ENCODE data around the gene PKDCC.
"Not testable (repeated sequence)": the region's sequence is repeated elsewhere in the genome, so short reads cannot be mapped to it uniquely, and the experiment has no call there.

Gene PKDCC

DNA sequence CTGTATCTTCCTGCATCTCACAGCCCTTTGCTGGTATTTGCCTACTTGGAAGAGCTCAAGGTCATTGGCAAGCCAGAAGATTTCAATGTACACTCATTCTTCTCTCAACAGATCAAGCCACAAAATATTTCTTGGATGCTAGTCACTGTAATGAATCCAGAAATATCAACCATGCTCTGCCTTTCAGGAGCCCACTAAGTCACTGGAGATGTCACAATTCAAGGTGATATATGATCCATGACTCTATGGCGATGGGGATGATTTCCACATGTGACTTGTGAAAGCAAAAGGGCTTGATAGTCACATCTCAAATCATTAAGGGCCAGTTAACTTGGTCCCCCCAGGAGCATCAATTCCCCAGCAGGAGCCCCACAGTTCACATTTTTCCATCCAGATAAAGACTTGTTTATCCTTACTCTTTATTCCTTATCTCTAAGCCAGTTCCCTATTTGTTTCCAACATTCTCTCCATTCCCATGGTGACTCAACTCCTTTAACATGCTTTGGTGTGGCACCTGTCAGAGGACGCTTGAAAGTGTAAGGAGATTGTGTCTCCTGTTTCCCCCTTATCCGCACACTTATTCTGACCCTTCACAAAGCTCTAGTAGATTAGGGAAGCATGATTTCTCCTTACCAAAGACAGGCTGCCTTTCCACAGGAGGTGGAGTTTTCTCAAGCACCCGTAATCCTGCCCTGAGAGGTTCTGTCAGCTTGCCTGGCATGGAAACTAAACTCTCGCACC is 15.8 kb downstream of the PKDCC start:
- no peak for DNase-seq

DNA sequence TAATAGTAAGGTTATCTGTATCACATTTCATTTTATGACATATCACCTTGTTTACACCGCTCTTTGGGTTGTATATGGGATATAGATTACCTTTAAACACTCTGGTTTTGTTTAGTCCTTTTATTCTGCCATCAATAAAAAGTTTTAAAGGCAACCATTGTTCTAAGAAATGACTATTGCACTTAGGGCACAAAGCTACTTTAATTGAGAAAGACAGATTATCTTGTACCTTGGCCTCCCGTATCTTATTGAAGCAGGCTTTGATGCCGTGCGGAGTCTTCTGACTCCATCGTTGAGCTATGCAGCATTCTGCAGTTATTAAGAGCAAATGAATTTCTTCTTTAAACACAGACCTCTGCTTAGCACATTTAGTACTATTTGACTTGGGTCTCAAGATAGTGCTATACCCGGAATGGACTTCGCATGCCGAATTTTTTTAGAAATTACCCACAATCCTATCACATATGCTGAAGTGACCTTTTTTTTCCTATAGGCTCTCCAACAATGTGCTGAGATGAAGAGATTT is 16.7 kb downstream of the PKDCC start:
- DNase-seq: no peak

- not testable (repeated sequence) for DNase-seq
Measured at GRCh38 chr2:42065753-42066152, 17.9 kb downstream of the PKDCC start.

DNA sequence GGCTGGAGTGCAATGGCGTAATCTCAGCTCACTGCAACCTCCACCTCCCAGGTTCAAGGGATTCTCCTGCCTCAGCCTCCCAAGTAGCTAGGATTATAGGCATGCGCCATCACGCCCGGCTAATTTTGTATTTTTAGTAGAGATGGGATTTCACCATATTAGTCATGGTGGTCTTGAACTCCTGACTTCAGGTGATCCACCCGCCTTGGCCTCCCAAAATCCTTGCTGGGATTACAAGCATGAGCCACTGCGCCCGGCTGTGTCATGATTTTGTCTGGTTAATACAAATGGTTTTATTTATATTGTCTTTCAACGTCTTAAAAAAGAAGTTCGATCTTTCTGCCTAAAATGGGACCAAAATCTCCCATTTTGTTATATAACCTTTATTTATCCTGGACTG is 19.2 kb downstream of the PKDCC start:
- not testable (repeated sequence) for DNase-seq

DNA sequence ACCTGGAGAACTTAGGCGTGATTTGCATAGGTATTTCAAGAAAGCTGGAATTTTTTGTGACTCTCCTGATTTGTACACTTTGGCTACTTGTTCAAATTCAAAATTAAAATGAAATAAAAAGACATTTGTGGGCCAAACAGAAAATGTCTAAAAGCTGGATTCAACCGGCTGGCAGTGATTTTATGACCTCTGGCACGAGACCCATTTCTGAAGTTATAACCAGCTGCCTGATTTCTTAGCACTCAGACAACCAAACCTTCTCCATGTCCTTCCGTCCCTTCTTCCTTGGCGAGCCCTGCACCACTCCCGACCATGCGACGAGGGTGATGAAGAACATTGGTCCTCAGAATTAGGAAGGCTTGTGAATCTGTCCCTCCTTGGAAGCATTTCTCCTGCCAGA is 19.7 kb downstream of the PKDCC start:
- DNase-seq: no peak

DNA sequence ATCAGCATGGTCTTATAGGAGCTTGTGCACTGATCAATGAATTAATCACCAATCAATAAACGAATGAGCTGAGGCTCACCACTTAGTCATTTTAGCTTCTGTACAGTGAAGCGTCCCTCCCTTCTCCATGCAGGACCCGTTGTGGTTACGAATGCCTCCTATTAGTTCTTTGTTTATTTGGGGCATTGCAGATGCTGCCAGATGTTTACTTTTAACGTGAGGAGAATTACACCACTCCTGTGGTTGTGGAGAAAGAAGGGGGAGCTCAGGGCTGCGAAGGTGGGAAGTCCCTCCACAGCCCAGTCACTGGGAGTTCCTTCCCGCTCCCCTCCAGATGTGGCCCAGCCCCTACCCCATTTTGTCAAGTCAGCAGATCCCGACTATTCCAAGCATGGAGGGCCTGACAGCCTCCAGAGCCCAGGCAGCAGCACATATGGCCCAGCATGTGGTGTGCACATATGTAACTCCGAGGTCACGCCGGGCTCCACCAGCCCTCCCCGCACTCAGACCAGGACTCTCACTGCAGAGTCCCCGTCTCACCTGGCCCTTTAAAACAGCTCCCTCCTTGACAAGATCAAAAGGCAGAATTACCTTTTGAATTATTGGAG is 20.9 kb downstream of the PKDCC start:
- no peak for DNase-seq

GRCh38 chr2:42069568-42069967 is 21.7 kb downstream of the PKDCC start:
- DNase-seq: no peak

- DNase-seq: no peak
Measured at GRCh38 chr2:42071791-42072190, 24.0 kb downstream of the PKDCC start.

GRCh38 chr2:42072349-42073118 is 24.7 kb downstream of the PKDCC start:
- DNase-seq: no peak

- no peak for DNase-seq
Measured at GRCh38 chr2:42073739-42074503, 26.1 kb downstream of the PKDCC start.

- no peak for DNase-seq
Measured at GRCh38 chr2:42074661-42075060, 26.8 kb downstream of the PKDCC start.

DNA sequence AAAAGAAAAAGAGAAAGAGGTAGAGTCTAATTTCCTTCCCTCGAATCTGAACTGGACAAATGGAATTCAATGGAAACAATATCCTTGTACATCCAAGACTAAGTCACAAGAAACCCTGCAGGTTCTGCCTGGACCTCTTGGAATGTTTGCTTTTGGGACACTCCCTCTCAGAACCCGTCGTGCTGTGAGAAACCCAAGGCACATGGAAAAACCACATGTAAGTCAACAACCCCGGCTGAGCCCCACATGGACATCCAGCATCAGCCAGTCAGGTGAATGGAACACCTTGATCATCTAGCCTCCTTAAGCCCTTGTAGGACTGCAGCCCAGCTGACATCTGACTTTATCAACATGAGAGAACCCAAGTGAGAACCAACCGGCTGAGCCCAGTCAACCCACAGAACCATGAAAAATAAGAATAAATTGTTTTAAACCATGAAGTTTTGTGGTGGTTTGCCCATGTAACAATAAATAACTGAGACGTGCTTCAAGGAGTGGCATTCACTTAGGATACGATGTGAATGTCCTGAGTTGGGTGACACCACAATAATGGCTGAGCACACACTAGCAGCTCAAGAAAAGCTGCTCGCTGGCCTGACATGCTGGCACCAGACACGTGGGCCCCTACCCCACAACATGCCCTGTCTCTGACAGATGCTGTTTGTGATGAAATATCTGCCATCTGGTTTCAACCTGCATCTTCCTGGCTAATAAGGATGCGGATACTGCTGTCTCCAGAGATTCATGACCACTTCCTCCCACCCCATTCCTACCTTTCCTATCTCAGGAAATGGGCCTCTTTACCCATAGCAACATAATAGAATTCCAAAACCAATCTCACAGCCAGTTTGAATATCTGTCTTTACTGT is 28.8 kb downstream of the PKDCC start:
- no peak for DNase-seq

DNA sequence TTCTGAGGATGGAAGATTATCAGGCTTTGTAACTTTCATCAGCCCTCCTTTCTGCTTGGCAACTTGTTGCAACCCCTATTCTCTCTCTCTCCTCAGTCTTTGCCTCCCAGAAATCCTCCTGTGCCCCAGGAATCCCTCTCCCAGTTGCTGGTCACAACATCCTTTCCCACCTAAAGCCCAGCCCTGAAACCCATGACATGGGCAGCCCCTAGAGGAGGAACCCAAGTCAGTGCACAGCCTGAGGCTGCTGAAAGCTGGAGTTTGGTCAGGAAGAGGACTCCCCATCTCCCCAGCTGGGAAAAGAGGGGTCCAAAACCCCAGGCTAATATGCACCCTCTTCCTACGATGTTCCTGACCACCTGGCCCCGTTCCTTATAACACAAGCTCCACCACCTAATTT is 29.5 kb downstream of the PKDCC start:
- no peak for DNase-seq

GRCh38 chr2:42079737-42080287 is 32.0 kb downstream of the PKDCC start:
- DNase-seq: no peak

DNA sequence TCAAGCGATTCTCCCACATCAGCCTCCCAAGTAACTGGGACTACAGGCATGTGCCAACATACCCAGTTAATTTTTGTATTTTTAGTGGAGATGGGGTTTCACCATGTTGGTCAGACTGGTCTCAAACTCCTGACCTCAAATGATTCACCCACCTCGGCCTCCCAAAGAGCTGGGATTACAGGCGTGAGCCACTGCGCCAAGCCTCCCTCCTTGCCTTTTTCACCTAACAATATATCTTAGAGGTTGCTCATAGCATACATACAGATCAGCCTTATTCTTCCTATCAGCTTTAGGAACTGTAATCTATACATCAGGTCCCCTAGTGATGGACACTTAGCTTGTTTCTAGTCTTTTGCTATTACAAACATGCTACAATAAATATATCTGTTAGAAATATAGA is 33.3 kb downstream of the PKDCC start:
- not testable (repeated sequence) for DNase-seq

GRCh38 chr2:42082016-42082415 is 34.2 kb downstream of the PKDCC start:
- no peak for DNase-seq

DNA sequence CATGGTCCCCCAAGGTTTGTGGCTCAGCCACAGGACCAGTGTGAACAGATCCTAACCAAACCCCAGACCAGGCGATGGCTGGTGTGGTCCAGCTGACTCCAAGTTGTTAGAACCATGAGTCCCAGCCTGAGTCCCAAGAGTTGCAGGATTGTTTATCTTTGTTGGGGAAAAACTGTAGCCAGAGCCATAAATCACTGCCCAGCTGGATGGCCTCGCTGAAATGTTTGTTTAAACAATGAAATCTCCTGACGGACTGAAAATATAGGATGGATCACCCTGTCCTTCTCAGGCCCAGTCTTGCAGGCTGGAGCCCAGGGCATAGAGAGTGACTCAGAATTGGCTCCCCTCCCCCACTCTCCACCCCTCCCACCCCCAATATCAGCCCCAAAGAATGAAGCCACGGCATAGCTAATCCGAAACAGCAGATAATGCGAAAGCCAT is 36.4 kb downstream of the PKDCC start:
- no peak for DNase-seq

DNA sequence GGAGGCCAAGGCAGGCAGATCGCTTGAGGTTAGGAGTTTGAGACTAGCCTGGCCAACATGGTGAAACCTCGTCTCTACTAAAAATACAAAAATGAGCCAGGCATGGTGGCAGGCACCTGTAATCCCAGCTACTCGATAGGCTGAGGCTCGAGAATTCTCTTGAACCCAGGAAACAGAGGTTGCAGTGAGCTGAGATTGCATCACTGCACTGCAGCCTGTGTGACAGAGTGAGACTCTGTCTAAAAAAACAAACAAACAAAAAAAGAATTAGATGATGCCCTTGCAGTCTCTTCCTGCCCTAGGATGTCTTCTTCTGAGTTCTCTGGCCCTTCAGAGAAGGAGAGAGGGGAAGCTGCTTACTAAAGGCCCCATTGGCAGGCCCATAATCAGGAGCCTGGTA is 37.2 kb downstream of the PKDCC start:
- not testable (repeated sequence) for DNase-seq

DNA sequence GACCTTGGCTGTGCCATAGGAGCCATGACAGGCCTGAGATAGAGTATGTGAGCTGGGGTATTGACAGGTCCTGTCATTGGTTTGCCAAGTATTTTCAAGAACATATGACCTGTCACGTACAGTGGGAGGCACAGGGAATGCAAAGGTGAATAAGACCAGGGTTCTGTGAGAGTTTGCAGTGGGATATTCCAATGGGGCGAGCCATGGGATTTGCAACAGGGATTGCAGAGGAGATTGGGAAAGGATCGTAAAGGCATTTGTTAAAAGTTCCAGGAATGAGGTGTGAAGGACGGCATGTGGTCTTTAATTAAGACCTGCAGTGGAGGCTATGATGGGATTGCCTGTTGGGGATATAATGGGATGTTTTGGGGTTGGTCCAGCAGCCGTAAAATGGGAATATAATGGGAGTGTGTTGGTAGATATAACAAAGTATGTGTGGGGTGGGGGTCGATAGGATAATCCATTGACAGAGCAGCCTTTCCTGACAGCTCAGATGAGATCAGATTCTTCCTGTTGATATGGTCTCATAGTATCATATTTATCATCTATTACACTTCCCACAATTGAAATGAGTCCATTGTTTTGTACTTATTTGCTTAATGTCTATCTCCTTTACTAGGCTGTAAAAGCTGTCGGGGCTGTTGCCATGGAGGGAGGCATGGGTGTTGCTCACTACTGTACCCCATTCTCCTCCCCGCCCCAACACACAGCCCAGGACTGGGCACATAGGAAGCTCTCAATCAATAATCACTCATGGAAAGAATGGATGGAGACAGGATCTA is 38.1 kb downstream of the PKDCC start:
- no peak for DNase-seq
